Uterus (tissue), 2 donors: ENCODE results near the gene IGSF3.

Source experiments
- POLR2A ChIP-seq, 2 donors: fragments of 450-650 bp; IDR thresholded peaks; one replicate each; pipeline ENCODE4 v1.6.1; 2016; ENCODE audit warnings: antibody characterized with exemption in 2 of 2, mild to moderate bottlenecking in 1 of 2, moderate library complexity in 1 of 2
- TF ChIP-seq, protein P1 (sequence below), 4 experiments: fragments of 200-600 bp in 2 of 4; fragments of 450-650 bp in 2 of 4; sonication (generic) in 2 of 4; IDR thresholded peaks; one replicate each; pipeline ENCODE4 v1.5.1; 2016 to 2019; ENCODE audit warnings: antibody characterized with exemption in 4 of 4, mild to moderate bottlenecking in 2 of 4, moderate library complexity in 1 of 4

DNA sequence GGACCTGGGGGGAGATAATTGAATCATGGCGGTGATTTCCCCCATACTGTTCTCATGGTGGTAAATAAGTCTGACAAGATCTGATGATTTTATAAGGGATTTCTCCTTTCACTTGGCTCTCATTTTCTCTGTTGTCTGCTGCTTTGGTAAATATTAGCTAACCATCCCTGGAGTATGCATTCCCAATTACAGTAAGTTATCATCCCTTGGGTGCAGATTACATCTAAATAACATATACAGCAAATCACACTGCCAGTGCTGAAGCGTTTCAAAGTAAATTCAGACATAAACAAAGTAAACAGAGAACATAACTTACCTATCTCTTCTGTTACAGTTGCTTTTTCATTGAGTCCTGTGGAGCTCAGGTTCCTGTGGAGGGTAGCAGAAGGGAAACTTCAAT is 38.6 kb upstream of the IGSF3 start:
- TF ChIP-seq, protein P1, sequence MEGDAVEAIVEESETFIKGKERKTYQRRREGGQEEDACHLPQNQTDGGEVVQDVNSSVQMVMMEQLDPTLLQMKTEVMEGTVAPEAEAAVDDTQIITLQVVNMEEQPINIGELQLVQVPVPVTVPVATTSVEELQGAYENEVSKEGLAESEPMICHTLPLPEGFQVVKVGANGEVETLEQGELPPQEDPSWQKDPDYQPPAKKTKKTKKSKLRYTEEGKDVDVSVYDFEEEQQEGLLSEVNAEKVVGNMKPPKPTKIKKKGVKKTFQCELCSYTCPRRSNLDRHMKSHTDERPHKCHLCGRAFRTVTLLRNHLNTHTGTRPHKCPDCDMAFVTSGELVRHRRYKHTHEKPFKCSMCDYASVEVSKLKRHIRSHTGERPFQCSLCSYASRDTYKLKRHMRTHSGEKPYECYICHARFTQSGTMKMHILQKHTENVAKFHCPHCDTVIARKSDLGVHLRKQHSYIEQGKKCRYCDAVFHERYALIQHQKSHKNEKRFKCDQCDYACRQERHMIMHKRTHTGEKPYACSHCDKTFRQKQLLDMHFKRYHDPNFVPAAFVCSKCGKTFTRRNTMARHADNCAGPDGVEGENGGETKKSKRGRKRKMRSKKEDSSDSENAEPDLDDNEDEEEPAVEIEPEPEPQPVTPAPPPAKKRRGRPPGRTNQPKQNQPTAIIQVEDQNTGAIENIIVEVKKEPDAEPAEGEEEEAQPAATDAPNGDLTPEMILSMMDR (IDR thresholded peaks at IDR 0.05) = no peak
- no peak for TF ChIP-seq POLR2A (IDR thresholded peaks at IDR 0.05)
